Posterior cingulate gyrus (tissue), 11 donors: ENCODE data around the gene PCDH9.

Experiments used
- DNase-seq, 10 donors: peaks; one replicate each; pipeline versions ENCODE4 v3.0.0 to v3.0.0-alpha.2; 2020 to 2021; ENCODE audit warnings: mixed read lengths in 3 of 10
- intact Hi-C: fragments of 100-400 bp; cut with DNase I; formaldehyde crosslinking; loops from one replicate; pipeline ENCODE4 v1.15.1; 2023

Gene PCDH9

GRCh38 chr13:66477816-66478215 is 752.3 kb downstream of the PCDH9 start:
- intact Hi-C loops, result no loop called here
- DNase-seq, result no peak

DNA sequence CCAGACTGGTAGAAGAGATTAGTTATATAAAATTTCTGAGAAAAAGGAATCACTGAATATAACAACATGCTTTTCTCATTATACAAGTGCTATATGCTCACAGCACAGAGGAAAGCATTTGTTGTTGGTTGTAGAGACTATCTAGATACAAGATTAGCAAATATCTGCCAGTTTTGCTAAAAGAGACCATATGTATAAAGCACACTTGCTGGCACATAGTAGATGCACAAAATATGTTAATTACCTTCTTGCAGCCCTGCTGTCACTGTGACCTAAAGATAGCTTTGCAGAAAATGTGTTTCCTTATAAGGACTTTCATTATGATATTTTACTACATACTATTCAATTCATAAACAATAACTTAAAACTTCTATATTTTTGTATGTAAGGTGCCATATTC is 755.1 kb downstream of the PCDH9 start:
- DNase-seq, result no peak
- intact Hi-C loops, result no loop called here

- intact Hi-C loops, result no loop called here
- no peak for DNase-seq
These were observed 760.4 kb downstream of the PCDH9 start for GRCh38 chr13:66469745-66470144.

DNA sequence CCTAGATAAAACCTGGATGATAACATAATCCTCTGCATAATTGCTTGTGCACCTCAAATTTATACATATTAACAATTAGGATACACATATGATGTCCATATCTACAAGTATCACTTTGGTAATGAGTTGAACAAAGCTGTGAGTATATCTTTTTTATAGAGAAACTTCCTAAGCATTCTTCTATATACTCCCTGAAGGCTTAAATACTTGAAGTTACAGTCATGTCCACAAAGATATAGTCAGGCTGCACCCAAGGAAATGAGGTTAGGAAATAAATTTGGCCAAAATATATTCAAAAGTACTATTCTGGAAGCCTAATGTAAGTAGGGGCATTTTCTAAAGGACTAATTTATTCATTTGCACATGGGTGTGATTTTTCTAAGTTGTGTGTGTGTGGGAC is 761.5 kb downstream of the PCDH9 start:
- DNase-seq, result no peak
- intact Hi-C loops, result no loop called here

GRCh38 chr13:66462187-66462586 is 767.9 kb downstream of the PCDH9 start:
- intact Hi-C loops, result no loop called here

DNA sequence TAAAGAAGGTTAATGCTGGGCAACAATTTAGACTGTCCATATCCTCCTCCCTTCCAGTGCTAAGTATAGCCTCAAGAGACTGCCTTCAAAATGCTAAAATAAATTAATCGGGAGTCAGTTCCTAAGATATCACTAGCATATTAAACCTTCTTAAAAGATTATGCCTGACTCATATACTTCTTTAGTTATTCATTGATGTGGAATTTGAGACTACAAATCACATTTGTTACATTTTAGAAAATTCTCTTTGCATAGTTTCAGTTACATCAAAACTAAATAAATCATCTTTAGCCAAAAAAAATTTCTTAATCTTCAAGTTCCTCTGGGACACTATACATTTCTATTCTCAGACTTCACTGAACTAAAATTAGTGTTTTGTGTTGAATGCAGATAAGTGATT is 769.1 kb downstream of the PCDH9 start:
- no peak for DNase-seq
- intact Hi-C loops, result no loop called here

More at GRCh38 chr13:66462187-66462586, 767.9 kb downstream of the PCDH9 start:
- DNase-seq, result no peak

GRCh38 chr13:66459634-66460033 is 770.5 kb downstream of the PCDH9 start:
- intact Hi-C loops, result no loop called here
- no peak for DNase-seq

GRCh38 chr13:66459143-66459542 is 771.0 kb downstream of the PCDH9 start:
- no peak for DNase-seq
- intact Hi-C loops, result no loop called here

DNA sequence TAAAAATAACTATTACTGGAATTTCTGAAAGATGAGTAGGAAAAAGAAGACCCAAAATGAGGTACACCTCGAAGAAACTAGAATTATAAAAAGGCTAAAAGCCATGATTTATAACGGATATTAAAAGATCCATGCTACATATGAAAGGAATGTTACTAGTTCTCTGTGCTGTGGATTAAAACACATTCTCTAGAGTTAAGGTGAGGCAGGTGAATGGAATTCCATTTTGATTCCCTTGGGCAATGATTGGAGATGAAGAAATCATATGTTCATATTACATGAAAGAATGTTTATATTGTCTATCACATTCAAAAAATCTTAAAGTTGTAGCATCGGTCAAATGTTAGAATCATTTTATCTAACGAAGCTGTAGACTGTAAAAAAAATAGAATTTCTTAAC is 783.7 kb downstream of the PCDH9 start:
- DNase-seq, result no peak
- intact Hi-C loops, result no loop called here

- DNase-seq, result no peak
These were observed 786.2 kb downstream of the PCDH9 start for GRCh38 chr13:66443926-66444325.

DNA sequence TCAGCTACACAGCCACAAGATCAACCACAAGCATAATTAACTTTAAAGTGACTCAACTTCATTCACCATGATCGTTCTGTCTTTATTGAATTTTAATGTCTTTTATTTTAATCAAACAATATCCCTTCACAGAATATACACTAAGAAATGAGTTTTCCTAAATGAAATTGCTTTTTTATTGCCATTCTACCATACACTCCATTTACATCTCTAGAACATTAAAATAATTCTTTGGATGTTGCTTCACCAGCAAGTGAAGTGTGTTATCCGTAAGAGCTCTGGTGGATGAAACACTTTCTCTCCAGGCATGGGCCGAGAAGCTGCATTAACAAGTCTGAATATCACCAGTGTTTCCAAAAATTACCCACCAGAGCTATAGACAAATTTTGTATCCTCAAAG is 789.2 kb downstream of the PCDH9 start:
- intact Hi-C loops, result no loop called here
- DNase-seq, result no peak

More at GRCh38 chr13:66443926-66444325, 786.2 kb downstream of the PCDH9 start:
- intact Hi-C loops, result no loop called here

DNA sequence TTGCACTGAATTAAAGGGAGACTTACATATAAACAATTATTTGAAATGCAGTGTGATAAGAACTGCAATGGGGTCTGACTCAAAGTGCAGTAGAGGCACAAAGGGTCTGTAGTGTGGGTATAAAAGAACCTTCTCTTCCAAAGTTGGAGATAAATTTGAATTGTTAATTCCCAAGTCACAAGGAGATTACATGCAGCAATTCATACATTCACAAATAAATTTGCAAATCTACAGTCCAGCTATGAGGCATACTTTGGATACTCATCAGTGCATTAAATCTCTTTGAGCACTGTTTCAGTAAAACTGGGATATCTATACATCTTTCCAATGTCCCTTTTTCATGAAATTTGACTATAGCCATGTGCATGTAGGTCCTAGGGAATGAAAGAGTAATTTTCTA is 799.4 kb downstream of the PCDH9 start:
- no peak for DNase-seq
- intact Hi-C loops, result no loop called here

- intact Hi-C loops, result no loop called here
- no peak for DNase-seq
These were observed 799.9 kb downstream of the PCDH9 start for GRCh38 chr13:66430269-66430668.

DNA sequence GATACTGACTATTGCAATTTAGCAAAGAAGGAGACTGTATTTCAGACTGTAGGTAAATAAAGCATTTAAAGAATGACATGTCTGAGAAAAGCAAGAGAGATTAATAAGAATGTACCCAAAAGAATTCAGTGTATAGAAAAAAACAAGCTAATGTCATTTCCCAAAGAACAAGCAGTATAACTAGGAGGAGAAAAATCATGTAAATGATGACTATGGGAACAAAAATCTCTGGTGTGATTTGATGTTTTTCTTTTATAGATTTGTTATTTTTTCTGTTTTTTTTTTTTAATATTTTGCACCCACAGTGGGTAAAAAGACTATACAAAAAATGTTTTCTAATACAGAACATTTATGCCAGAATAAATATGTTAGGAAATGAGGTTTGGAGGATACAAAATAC is 801.0 kb downstream of the PCDH9 start:
- intact Hi-C loops, result no loop called here
- DNase-seq, result no peak

DNA sequence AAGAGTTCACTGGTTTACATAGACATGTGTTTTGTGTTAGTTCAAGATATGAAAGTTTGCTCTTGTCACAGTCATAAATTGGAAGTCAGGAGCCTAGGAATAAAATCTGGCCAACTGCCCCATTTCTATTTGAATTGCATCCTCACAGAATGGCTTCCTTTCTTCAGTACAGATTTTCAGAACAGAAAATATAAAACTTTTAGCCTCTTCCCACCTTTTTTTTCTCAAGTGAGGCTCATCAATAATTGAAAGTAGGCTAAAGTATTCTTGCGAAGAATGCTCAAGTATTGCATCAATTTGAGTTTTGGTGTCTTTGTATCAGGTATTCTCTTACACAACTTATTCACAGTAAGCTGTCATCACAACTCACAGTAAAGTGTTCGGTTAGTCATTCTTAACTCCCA is 802.7 kb downstream of the PCDH9 start:
- no peak for DNase-seq
- intact Hi-C loops, result no loop called here

GRCh38 chr13:66425741-66426140 is 804.4 kb downstream of the PCDH9 start:
- DNase-seq, result no peak
- intact Hi-C loops, result no loop called here

DNA sequence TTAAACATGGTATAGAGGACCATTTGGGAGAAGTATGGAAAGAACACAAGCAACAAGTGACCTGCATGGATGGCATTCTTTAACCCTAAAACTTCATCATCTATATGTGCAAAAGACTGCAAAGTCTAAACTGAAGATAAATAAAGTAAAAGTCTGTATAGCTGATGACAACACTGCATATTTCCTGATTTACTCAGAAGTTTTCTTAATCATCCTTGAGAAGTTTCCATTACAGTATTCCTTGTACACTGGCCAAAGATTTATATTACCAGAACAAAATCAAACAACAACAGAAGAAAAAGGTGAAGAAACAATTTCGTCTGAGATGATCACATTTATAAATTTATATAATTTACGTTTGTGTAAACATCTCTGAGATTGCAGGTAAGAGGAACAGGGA is 805.7 kb downstream of the PCDH9 start:
- DNase-seq, result no peak
- intact Hi-C loops, result no loop called here

DNA sequence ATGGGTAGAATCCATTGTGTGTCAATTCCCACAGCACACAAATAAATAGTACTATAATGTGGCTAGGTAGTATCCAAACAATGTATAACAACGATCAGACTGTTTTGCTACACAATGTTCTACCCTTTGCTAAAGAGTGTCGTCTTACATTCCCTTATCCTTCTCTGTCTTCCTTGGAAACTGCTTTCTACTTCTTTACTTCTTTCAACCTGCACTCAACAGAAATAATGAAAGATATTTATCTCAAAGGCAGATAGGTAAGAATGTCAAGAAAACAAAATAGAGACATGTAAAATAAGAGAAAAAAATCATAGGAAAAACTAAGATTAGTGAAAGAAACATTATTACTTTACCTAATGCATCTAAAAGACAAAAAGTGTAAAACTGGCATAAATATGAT is 814.7 kb downstream of the PCDH9 start:
- DNase-seq, result no peak
- intact Hi-C loops, result no loop called here

DNA sequence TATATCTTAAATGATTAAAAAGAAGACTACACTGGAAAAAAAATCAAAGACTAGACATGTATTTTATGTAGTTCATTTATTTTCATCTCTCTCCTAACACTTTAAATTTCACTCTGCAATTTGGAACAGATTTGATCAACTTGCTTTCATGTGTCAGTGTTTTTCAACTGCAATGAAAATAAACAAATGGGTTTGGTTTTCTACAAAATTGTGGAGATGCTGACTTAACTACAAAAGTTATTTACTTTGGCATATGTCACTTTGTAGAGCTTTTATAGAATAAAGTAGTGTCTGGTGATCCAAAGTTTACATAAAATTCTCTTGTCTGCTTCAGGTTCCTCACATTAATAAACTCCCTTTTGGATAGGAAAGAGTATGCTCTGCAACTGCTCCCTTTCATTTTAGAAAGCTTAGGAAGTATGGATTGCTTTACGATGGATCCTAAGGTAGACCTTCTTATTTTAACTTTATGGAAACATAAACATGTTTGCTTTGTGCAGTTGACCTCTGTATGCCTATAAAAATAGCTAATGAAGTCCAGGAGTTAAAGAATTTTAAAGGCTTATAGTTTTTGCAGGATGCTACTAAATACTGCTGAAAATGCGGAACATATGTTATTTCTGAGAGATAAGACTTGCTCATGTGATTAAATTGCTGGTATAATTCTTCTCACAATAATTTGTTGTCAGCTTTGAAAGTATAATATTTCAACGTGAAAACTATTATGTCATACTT is 815.9 kb downstream of the PCDH9 start:
- intact Hi-C loops, result no loop called here
- no peak for DNase-seq

DNA sequence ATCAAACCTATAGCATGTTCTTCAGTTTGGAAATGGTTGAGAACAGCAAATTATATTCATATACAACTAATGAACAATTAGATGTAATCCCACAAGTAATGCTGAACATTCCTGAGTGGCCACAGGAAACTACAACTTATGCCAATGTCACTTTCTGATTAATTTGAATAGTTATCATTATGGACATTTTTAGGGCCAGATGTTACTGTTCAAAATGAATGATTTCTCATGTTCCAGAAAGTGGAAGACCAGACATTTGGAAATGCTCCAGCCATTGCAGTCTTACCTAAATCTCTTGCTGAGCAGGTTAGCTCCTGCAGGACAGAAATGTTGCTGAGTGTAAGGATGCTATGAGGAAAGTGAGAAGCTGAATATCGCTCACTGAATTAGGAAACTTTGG is 819.8 kb downstream of the PCDH9 start:
- no peak for DNase-seq
- intact Hi-C loops, result no loop called here

GRCh38 chr13:66409542-66409941 is 820.6 kb downstream of the PCDH9 start:
- intact Hi-C loops, result no loop called here
- DNase-seq, result no peak

DNA sequence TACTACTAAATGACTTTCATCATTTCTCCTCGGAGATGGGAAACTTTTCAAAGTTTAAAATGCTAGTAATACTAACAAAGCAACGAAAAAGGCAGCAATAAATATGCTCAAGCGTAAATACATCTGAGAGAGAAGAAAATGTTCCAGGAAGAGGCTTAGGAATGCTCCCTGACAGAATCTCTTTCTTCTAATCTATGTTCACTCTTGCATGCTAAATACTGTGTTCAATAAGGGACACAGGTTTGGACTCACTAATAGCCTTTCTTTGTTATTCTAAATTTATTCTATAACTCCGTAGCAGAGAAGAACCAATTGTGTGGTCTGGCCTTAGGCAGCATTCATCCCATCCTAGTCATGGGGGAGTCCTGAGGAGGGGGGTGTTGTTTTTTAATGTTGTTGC is 823.0 kb downstream of the PCDH9 start:
- no peak for DNase-seq
- intact Hi-C loops, result no loop called here
